Testis (tissue), 3 donors: ENCODE measurements around the gene ABCD1. TPM values are rescaled to one million over a fixed set of nuclear protein-coding genes. Genes with fewer than 3 reads are reported as not detected.

Experiments used
- DNase-seq: peaks from one replicate; pipeline ENCODE4 v3.0.0-alpha.2; 2019
- H3K27ac ChIP-seq, 2 donors: fragments of 200-600 bp; sonication (generic); one replicate each; pipeline ENCODE4 v1.5.1; 2019
- H3K27me3 ChIP-seq: fragments of 200-600 bp; sonication (generic); one replicate; pipeline ENCODE4 v1.5.1; 2019
- H3K36me3 ChIP-seq: fragments of 200-600 bp; sonication (generic); one replicate; pipeline ENCODE4 v1.5.1; 2017; ENCODE audit warnings: low read depth; ENCODE audit errors: missing control alignments
- H3K4me1 ChIP-seq: fragments of 200-600 bp; sonication (generic); one replicate; pipeline ENCODE4 v1.5.1; 2019
- H3K4me3 ChIP-seq, 2 donors: fragments of 200-600 bp; sonication (generic); one replicate each; pipeline ENCODE4 v1.5.1; 2017 to 2019
- H3K9me3 ChIP-seq: fragments of 200-600 bp; sonication (generic); one replicate; pipeline ENCODE4 v1.5.1; 2017
- POLR2A ChIP-seq: fragments of 450-650 bp; IDR thresholded peaks from one replicate; pipeline ENCODE4 v1.6.1; 2017; ENCODE audit warnings: antibody characterized with exemption, mild to moderate bottlenecking, moderate library complexity
- WGBS, 2 donors: methylation state at CpG; one replicate each; pipeline ENCODE4 v1.1.5; 2018; 5-methylcytosine and 5-hydroxymethylcytosine counted together
- intact Hi-C: fragments of 100-400 bp; cut with DNase I; formaldehyde crosslinking; loops from one replicate; pipeline ENCODE4 v1.15.1; 2023; ENCODE audit warnings: low total_unique reads
- polyA plus RNA-seq: library from polyadenylated mRNA; stranded (reverse); fragments of 350-450 nt; fragmentation: Illumina TruSeq; extraction: RNeasy Lipid Tissue Mini Kit (QIAGEN cat#74804); gene quantifications from one replicate; pipeline ENCODE4 v1.2.3, GENCODE V29; 2014; ENCODE audit warnings: low read depth, low replicate concordance; ENCODE audit not compliant: insufficient read depth
- total RNA-seq, 2 donors: library from RNA; depleted of rRNA; stranded (reverse); fragments of >200 nt; gene quantifications; one replicate each; pipeline ENCODE4 v1.2.3, GENCODE V29; 2016
- TF ChIP-seq, protein P1 (sequence below), 3 experiments: fragments of 450-650 bp in 2 of 3; fragments of 200-600 bp in 1 of 3; sonication (generic) in 1 of 3; IDR thresholded peaks; one replicate each; pipeline ENCODE4 v1.5.1; 2016 to 2019; ENCODE audit warnings: antibody characterized with exemption in 3 of 3, mild to moderate bottlenecking in 2 of 3, moderate library complexity in 1 of 3

The ABCD1 gene
- total and polyA plus RNA-seq, 3 donors from 2014 or later: 34.3 to 112 (median 84.4) TPM

DNA sequence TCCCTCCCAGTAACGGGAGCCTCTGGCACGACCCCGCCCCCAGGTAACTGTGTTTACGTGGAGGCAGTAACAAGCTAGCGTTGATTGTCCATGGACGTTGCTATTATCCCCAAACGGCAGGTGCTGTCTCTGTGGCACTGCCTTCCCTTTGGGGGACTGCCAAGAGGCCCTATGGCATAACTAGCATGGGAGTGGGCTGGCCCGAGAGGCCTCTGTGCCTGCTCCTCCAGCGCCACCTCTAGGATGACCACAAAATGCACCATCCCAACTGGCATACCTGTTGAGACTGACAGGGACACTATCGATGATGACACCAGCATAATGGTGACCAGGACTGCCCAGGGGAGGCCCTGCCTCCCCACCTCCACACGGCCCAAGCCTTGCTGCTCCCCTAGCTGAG is 57.7 kb downstream of the ABCD1 start:
- Histone ChIP-seq H3K4me3 (no peak overlapping the region), H3K27ac (no peak overlapping the region), H3K36me3 (no peaks in the 10 kb centered on the region), H3K4me1 (no peaks in the 10 kb centered on the region), H3K27me3 (no peaks in the 10 kb centered on the region), H3K9me3 (no peaks in the 10 kb centered on the region)
- WGBS, 2 donors: 75% methylated on average over 7 of the region's 11 CpGs; no CpG with 5 or more reads in 1 of the 2 donors
- no peak for DNase-seq
- no peak for TF ChIP-seq POLR2A
- TF ChIP-seq, protein P1, sequence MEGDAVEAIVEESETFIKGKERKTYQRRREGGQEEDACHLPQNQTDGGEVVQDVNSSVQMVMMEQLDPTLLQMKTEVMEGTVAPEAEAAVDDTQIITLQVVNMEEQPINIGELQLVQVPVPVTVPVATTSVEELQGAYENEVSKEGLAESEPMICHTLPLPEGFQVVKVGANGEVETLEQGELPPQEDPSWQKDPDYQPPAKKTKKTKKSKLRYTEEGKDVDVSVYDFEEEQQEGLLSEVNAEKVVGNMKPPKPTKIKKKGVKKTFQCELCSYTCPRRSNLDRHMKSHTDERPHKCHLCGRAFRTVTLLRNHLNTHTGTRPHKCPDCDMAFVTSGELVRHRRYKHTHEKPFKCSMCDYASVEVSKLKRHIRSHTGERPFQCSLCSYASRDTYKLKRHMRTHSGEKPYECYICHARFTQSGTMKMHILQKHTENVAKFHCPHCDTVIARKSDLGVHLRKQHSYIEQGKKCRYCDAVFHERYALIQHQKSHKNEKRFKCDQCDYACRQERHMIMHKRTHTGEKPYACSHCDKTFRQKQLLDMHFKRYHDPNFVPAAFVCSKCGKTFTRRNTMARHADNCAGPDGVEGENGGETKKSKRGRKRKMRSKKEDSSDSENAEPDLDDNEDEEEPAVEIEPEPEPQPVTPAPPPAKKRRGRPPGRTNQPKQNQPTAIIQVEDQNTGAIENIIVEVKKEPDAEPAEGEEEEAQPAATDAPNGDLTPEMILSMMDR (IDR thresholded peaks at IDR 0.05): no peak
- intact Hi-C loops: no loop called here

- H3K36me3 ChIP-seq: no peaks in the 10 kb centered on the region
- WGBS, 2 donors: 93% methylated on average over 9 of the region's 14 CpGs; no CpG with 5 or more reads in 1 of the 2 donors
Measured at GRCh38 chrX:153782871-153783270, 58.2 kb downstream of the ABCD1 start.

GRCh38 chrX:153783378-153784013 is 58.8 kb downstream of the ABCD1 start:
- H3K36me3 ChIP-seq: no peaks in the 10 kb centered on the region
- WGBS, 2 donors: 75% methylated on average over 11 to 12 of the region's 24 CpGs
- no peaks in the 10 kb centered on the region for H3K9me3 ChIP-seq
- no peak for TF ChIP-seq POLR2A
- TF ChIP-seq, protein P1 (IDR thresholded peaks at IDR 0.05): no peak
- H3K4me3 ChIP-seq: no peak overlapping the region
- no peaks in the 10 kb centered on the region for H3K27me3 ChIP-seq
- H3K4me1 ChIP-seq: no peaks in the 10 kb centered on the region
- DNase-seq: no peak
- intact Hi-C loops: no loop called here
- no peak overlapping the region for H3K27ac ChIP-seq

More at GRCh38 chrX:153782871-153783270, 58.2 kb downstream of the ABCD1 start:
- no peak overlapping the region for H3K4me3 ChIP-seq
- TF ChIP-seq POLR2A: no peak
- TF ChIP-seq, protein P1 (IDR thresholded peaks at IDR 0.05): no peak
- H3K4me1 ChIP-seq: no peaks in the 10 kb centered on the region
- H3K27ac ChIP-seq: no peak overlapping the region
- intact Hi-C loops: no loop called here
- H3K27me3 ChIP-seq: no peaks in the 10 kb centered on the region
- no peak for DNase-seq
- H3K9me3 ChIP-seq: no peaks in the 10 kb centered on the region

- intact Hi-C loops: no loop called here
- no peaks in the 10 kb centered on the region for H3K36me3 ChIP-seq
- TF ChIP-seq POLR2A: no peak
- TF ChIP-seq, protein P1 (IDR thresholded peaks at IDR 0.05): no peak
- WGBS, 2 donors: 89 to 94% methylated on average over 5 to 8 of the region's 27 CpGs
- no peak for DNase-seq
- H3K4me3 ChIP-seq: no peak overlapping the region
- H3K9me3 ChIP-seq: no peaks in the 10 kb centered on the region
- no peak overlapping the region for H3K27ac ChIP-seq
- no peaks in the 10 kb centered on the region for H3K27me3 ChIP-seq
- no peaks in the 10 kb centered on the region for H3K4me1 ChIP-seq
Measured at GRCh38 chrX:153784325-153784967, 59.8 kb downstream of the ABCD1 start.

- TF ChIP-seq, protein P1 (IDR thresholded peaks at IDR 0.05): no peak
- TF ChIP-seq POLR2A: no peak
- no peaks in the 10 kb centered on the region for H3K4me1 ChIP-seq
Measured at GRCh38 chrX:153786669-153787068, 62.0 kb downstream of the ABCD1 start.

More at GRCh38 chrX:153786669-153787068, 62.0 kb downstream of the ABCD1 start:
- Histone ChIP-seq H3K27me3 (no peaks in the 10 kb centered on the region), H3K36me3 (no peaks in the 10 kb centered on the region), H3K4me3 (no peak overlapping the region), H3K27ac (no peak overlapping the region), H3K9me3 (no peaks in the 10 kb centered on the region)
- no peak for DNase-seq
- intact Hi-C loops: no loop called here
- 85% methylated on average over 4 to 14 of the region's 15 CpGs for WGBS, 2 donors
